MM.1S (cell line): ENCODE measurements around the gene LIG1.

Experiments used
- DNase-seq: peaks from one replicate; pipeline ENCODE4 v3.0.0-alpha.2; 2015
- H2AFZ ChIP-seq: fragments of 300-600 bp; sonication (generic); 2 replicates; pipeline ENCODE4 v1.6.0; 2016; ENCODE audit warnings: antibody characterized with exemption, low read length
- H3F3A ChIP-seq: fragments of 300-600 bp; sonication (generic); 2 replicates; pipeline ENCODE4 v1.6.1; 2016; ENCODE audit warnings: mild to moderate bottlenecking, antibody characterized with exemption, low read length, moderate library complexity, mixed read lengths; ENCODE audit not compliant: insufficient read depth
- H3K27ac ChIP-seq: fragments of 300-600 bp; sonication (generic); 2 replicates; pipeline ENCODE4 v1.5.1; 2016; ENCODE audit warnings: mild to moderate bottlenecking, low read length
- H3K27me3 ChIP-seq: fragments of 300-600 bp; sonication (generic); replicated peaks from 2 replicates; pipeline ENCODE4 v1.6.0; 2016; ENCODE audit warnings: low read length; ENCODE audit not compliant: insufficient read depth
- H3K36me3 ChIP-seq: fragments of 300-600 bp; sonication (generic); replicated peaks from 2 replicates; pipeline ENCODE4 v1.6.1; 2016; ENCODE audit warnings: mild to moderate bottlenecking, low read length, mixed read lengths; ENCODE audit not compliant: insufficient read depth
- H3K4me1 ChIP-seq: fragments of 300-600 bp; sonication (generic); 2 replicates; pipeline ENCODE4 v1.6.1; 2016; ENCODE audit warnings: low read length, mixed read lengths
- H3K4me2 ChIP-seq: fragments of 300-600 bp; sonication (generic); 2 replicates; pipeline ENCODE4 v1.6.0; 2016; ENCODE audit warnings: low read depth, low read length
- H3K4me3 ChIP-seq: fragments of 300-600 bp; sonication (generic); 2 replicates; pipeline ENCODE4 v1.5.1; 2016; ENCODE audit warnings: low read length, mixed read lengths
- H3K79me2 ChIP-seq: fragments of 300-600 bp; sonication (generic); 2 replicates; pipeline ENCODE4 v1.6.1; 2016; ENCODE audit warnings: mixed run types, low read length, mixed read lengths
- H3K9ac ChIP-seq: fragments of 300-600 bp; sonication (generic); 2 replicates; pipeline ENCODE4 v1.6.1; 2016; ENCODE audit warnings: low read length, mixed read lengths
- H3K9me2 ChIP-seq: fragments of 300-600 bp; sonication (generic); replicated peaks from 2 replicates; pipeline ENCODE4 v1.6.1; 2016; ENCODE audit warnings: mild to moderate bottlenecking, low read length, mixed read lengths; ENCODE audit not compliant: insufficient read depth
- H3K9me3 ChIP-seq: fragments of 300-600 bp; sonication (generic); replicated peaks from 2 replicates; pipeline ENCODE4 v1.6.1; 2016; ENCODE audit warnings: mild to moderate bottlenecking, low read length, mixed read lengths; ENCODE audit not compliant: insufficient read depth
- H4K20me1 ChIP-seq: fragments of 300-600 bp; sonication (generic); 2 replicates; pipeline ENCODE4 v1.6.1; 2016; ENCODE audit warnings: mild to moderate bottlenecking, low read length, moderate library complexity, mixed read lengths; ENCODE audit not compliant: insufficient read depth
- CTCF ChIP-seq: fragments of 300-600 bp; sonication (generic); IDR thresholded peaks from 2 replicates; pipeline ENCODE4 v1.5.1; 2016; ENCODE audit warnings: antibody characterized with exemption, low read length, mixed read lengths
- EZH2 ChIP-seq: fragments of 300-600 bp; sonication (generic); optimal IDR thresholded peaks from 2 replicates; pipeline ENCODE3; 2017; ENCODE audit warnings: low read depth, mild to moderate bottlenecking, antibody characterized with exemption, low read length, mixed read lengths
- EZH2phosphoT487 ChIP-seq: fragments of 300-600 bp; sonication (generic); IDR thresholded peaks from 2 replicates; pipeline ENCODE4 v1.6.1; 2018; ENCODE audit warnings: antibody characterized with exemption, low read length

Gene LIG1

DNA sequence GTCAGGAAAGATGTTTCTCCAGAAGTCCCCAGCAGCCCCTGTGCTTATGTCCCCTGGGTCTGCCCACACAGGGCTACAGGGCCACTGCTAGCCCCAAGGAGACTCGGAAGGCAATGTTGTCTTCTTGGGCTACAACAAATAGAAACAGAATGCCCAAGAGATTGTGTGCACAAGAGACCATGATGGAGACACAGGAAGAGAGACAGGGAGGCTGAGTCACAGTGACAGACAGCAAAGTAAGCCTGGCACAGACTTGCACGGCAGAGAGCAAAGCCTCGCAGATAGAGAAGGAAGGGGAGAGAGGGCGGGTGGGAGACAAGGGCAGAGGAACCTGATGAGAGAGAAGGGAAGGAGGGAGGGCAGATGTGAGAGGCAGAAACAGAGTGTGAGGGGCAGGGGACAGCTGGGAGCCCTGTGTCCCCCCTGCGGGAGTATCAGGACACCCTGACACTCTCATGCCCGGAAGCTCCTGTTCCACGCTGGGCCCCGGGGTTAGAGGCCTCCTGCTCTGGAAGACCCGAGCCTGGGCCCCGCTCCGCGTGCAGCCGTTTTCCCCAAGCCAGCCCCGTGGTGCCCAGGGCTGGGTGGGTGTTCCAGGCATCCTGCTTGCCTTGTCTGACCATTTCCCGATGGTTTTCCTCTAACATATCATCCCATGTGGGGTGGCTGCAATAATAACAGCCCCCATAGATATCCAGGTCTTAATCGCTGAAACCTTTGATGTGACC, 56.8 kb downstream of the LIG1 start:
- no peak for DNase-seq
- H3K9me3 ChIP-seq = no peaks in the 10 kb centered on the region
- no peaks in the 10 kb centered on the region for H3K36me3 ChIP-seq
- H3K4me2 ChIP-seq = no peak overlapping the region
- no peaks in the 10 kb centered on the region for H3K79me2 ChIP-seq
- H3F3A ChIP-seq = no peaks in the 10 kb centered on the region; the same call in 1 of the 2 replicates
- no peaks in the 10 kb centered on the region for H3K9me2 ChIP-seq
- no peak overlapping the region for H2AFZ ChIP-seq
- no peaks in the 10 kb centered on the region for H3K27me3 ChIP-seq
- no peak overlapping the region for H3K27ac ChIP-seq
- no peak overlapping the region for H3K9ac ChIP-seq
- TF ChIP-seq EZH2phosphoT487 (no peak), CTCF (no peak), EZH2 (no peak)
- peaks cover 16% of the 10 kb centered on the region for H3K4me1 ChIP-seq
- no peaks in the 10 kb centered on the region for H4K20me1 ChIP-seq
- H3K4me3 ChIP-seq = no peak overlapping the region

GRCh38 chr19:48111280-48111679, 58.9 kb downstream of the LIG1 start:
- H3K27ac ChIP-seq = peak overlapping the region; percentile 70; the same call in 1 of the 2 replicates
- TF ChIP-seq EZH2phosphoT487 (no peak), EZH2 (no peak), CTCF (no peak)
- no peaks in the 10 kb centered on the region for H3K9me2 ChIP-seq
- H3K4me1 ChIP-seq = peaks cover 10% of the 10 kb centered on the region; the same call in 1 of the 2 replicates
- no peak for DNase-seq
- no peak overlapping the region for H3K4me3 ChIP-seq
- no peaks in the 10 kb centered on the region; the same call in 1 of the 2 replicates for H3F3A ChIP-seq
- no peaks in the 10 kb centered on the region for H3K27me3 ChIP-seq
- H3K4me2 ChIP-seq = no peak overlapping the region
- H3K9ac ChIP-seq = no peak overlapping the region
- no peaks in the 10 kb centered on the region for H3K79me2 ChIP-seq
- H4K20me1 ChIP-seq = no peaks in the 10 kb centered on the region
- no peaks in the 10 kb centered on the region for H3K9me3 ChIP-seq
- H2AFZ ChIP-seq = no peak overlapping the region
- H3K36me3 ChIP-seq = no peaks in the 10 kb centered on the region

- Histone ChIP-seq H3K27ac (peak within 1 kb of the TSS; percentile 70; the same call in 1 of the 2 replicates), H3K36me3 (no peaks in the 10 kb centered on the region), H4K20me1 (no peaks in the 10 kb centered on the region), H3K4me1 (peaks cover 10% of the 10 kb centered on the region; the same call in 1 of the 2 replicates), H3K4me2 (peak within 1 kb of the TSS; percentile 97), H3F3A (no peaks in the 10 kb centered on the region; the same call in 1 of the 2 replicates), H3K4me3 (peak within 1 kb of the TSS; percentile 78), H3K79me2 (no peaks in the 10 kb centered on the region), H2AFZ (peak within 1 kb of the TSS; percentile 80), H3K9me3 (no peaks in the 10 kb centered on the region), H3K9ac (peak within 1 kb of the TSS; percentile 79), H3K9me2 (no peaks in the 10 kb centered on the region), H3K27me3 (no peaks in the 10 kb centered on the region)
- peak; percentile 93 for DNase-seq
- no peak for TF ChIP-seq EZH2phosphoT487
- no peak for TF ChIP-seq EZH2
- no peak for TF ChIP-seq CTCF
These were observed 59.7 kb downstream of the LIG1 start, which contains the start of gene PLA2G4C for GRCh38 chr19:48110350-48110966. Gene PLA2G4C, minus strand, starts transcription at chr19:48110817. Its CDS starts 4,288 bp downstream, at chr19:48106529.
